Measurements from ENCODE around the gene DHX8. TPM values are rescaled to one million over a fixed set of nuclear protein-coding genes. Genes with fewer than 3 reads are reported as not detected.

DHX8 gene
- total RNA-seq, 2 experiments from 2014 or later: 47.8 to 54.1 TPM

DNA sequence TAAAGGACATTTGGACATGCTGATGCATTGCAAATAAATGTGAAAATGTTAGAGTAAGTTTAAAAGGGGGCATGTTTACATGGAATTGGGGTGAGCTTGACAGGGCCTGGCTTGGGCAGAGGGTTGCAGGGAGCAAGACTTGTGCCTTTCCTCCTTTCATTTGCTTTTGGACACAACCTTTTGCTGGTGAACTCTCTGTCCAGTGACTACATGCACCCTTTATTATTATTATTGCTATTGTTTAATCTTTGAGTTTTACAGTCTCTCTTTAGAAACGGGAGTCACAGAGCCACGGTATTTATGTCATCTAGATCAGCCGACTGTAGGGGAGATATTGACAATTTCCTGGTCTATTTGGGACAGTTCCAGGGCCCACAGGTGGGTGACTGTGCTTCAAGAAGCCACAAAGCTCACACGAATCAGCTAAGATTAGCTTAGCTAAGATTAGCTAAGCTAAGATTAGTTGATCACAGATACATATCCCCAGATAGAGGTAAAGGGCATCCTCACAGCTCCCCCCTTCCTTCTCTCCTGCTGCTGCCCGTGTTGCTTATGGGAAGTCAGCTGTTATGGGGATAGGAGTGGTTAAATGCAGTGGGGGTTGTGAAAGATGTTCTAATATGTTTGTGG lies 91.2 kb downstream of the DHX8 start:
- H3K4me1 Mint-ChIP-seq (ENCODE audit: low read depth): peaks cover 15% of the 10 kb centered on the region
- DNase-seq: no peak
- intact Hi-C loops (cut with micrococcal nuclease): no loop called here
- ChIA-PET CTCF (interaction anchor here (1.0 to 6.7 kb wide), 10 partner anchors 9 to 192 kb away, joined by 3 to 42 read pairs (median 6); partner anchors contain the start of gene SOST), POLR2A (no interaction called here)
- H3K27me3 Mint-ChIP-seq: peaks cover 2% of the 10 kb centered on the region
- no peak overlapping the region for H3K27ac Mint-ChIP-seq
- no peaks in the 10 kb centered on the region for H3K36me3 Mint-ChIP-seq
- no peak overlapping the region for H3K4me3 Mint-ChIP-seq
- no peaks in the 10 kb centered on the region for H3K9me3 Mint-ChIP-seq

Other genes starting within 250 kb of the DHX8 start
- gene RNU2-1, start 250.0 kb upstream of the DHX8 start, total RNA-seq: 1,000 to 10,000 TPM; 5,509 to 5,687 TPM
- gene ARL4D, start 85.0 kb upstream of the DHX8 start, total RNA-seq: 1 to 10 TPM; 2.3 TPM
- gene ETV4, start 62.4 kb downstream of the DHX8 start, total RNA-seq: 1 to 10 TPM; 2.7 to 4.2 TPM
- gene MEOX1, start 177.9 kb downstream of the DHX8 start, total RNA-seq: under 1 TPM; 0.34 to 0.67 TPM